ENCODE results near the gene PACS1. TPM values are rescaled to one million over a fixed set of nuclear protein-coding genes. Genes with fewer than 3 reads are reported as not detected.

PACS1 gene
- total RNA-seq, 1 experiment from 2014 or later: 4.2 TPM

GRCh38 chr11:66282468-66283455 is 212.7 kb downstream of the PACS1 start:
- in situ Hi-C loops (cut with HindIII; ENCODE audit: low pct_unique_long_range_greater_than_20kb, low sequenced_read_pairs): no loop called here
- DNase-seq (ENCODE audit: low read depth): peak; percentile 86

- DNase-seq (ENCODE audit: low read depth): no peak
- in situ Hi-C loops (cut with HindIII; ENCODE audit: low pct_unique_long_range_greater_than_20kb, low sequenced_read_pairs): no loop called here
These were observed 213.5 kb downstream of the PACS1 start for GRCh38 chr11:66283461-66284105.

GRCh38 chr11:66284526-66285078 is 214.5 kb downstream of the PACS1 start:
- DNase-seq (ENCODE audit: low read depth): no peak
- in situ Hi-C loops (cut with HindIII; ENCODE audit: low pct_unique_long_range_greater_than_20kb, low sequenced_read_pairs): no loop called here

GRCh38 chr11:66285250-66285947 is 215.3 kb downstream of the PACS1 start:
- in situ Hi-C loops (cut with HindIII; ENCODE audit: low pct_unique_long_range_greater_than_20kb, low sequenced_read_pairs): no loop called here

DNA sequence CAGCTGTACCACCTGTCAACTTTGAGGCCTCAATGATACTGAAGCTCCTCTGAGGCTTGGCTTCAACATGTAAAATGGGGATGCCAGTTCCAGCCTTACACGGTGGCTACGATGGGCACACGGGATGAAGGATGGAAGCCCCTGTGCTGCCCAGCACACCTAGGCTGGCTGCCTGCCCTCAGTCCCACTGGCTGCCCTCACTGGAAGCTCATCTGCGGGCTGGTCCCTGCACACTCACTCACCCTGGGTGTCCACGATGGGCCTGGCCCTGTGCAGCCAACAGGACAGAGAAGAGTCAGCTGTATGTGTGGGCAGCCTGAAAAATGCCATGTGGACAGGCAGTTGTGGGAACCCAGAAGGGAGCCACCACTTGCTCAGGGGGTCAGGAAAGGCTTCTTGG is 216.6 kb downstream of the PACS1 start:
- DNase-seq (ENCODE audit: low read depth): no peak
- in situ Hi-C loops (cut with HindIII; ENCODE audit: low pct_unique_long_range_greater_than_20kb, low sequenced_read_pairs): no loop called here

More at GRCh38 chr11:66285250-66285947, 215.3 kb downstream of the PACS1 start:
- DNase-seq (ENCODE audit: low read depth): no peak

DNA sequence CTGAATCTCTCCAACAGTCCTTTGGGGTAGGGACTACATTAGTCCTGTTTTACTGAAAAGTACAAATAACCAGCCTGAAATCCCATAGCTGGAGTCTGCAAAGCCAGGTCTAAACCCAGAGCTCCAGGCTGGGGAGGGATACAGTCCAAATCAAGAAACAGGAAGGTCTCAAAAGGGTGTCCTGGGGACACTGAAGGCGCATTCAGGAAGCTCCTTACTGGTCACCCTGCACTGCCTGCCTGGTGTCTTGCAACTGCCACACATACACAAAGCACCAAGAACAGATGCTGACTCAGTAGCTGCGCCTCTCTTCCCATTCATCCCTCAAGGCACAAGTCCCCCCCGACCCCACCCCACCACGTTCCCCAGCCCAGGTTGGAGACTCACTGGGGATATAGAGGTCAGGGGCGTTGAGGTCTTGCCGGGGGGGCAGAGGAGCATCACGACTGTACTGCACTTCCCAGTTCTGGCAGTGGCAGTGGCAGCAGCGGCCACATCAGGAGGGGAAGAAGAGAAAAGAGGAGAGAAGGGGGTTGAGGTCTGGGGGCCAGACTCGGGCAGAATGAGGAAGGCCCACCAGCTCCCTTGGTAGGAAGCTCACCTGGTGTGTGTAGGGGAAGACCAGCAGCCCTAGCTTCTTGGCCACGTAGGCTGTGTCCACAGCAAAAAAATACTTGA is 217.3 kb downstream of the PACS1 start:
- DNase-seq (ENCODE audit: low read depth): no peak
- in situ Hi-C loops (cut with HindIII; ENCODE audit: low pct_unique_long_range_greater_than_20kb, low sequenced_read_pairs): no loop called here

DNA sequence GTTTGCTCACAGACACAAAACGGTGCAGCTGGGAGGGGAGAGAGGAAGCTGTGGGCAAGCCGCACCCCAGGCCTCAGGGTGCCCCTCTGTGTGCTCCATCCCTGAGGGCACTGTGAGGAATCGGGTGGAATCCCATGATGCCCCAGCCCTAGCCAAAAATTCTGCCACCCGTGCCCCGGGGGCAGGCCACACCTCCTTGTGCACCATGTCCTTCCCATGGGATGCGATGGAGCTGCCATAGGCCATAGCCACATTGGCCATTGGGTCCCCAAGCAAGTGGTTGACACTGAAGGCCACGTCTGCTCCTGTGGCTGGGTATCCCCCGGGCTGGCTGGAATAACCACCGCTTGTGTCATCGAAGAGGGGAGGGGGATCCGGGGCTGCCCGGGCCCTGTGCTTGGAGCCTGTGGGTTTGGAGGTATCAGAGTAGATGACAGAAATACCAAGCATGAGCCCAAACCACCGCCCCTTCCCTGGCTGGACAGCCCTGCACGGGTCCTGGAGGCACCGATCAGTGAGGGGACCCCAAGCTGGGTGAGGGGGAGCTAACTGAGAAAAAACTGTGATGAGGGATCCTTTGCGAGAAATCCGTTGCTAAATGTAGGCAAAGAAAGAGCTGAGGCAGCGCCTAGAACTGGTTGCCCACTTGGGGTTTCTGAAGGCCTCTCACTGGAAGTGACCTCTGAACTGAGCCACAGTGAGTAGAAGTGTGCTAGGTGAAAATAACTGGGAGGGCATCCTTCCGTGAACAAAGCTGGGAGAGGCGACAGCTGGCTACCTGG is 218.0 kb downstream of the PACS1 start:
- in situ Hi-C loops (cut with HindIII; ENCODE audit: low pct_unique_long_range_greater_than_20kb, low sequenced_read_pairs): no loop called here
- DNase-seq (ENCODE audit: low read depth): no peak

DNA sequence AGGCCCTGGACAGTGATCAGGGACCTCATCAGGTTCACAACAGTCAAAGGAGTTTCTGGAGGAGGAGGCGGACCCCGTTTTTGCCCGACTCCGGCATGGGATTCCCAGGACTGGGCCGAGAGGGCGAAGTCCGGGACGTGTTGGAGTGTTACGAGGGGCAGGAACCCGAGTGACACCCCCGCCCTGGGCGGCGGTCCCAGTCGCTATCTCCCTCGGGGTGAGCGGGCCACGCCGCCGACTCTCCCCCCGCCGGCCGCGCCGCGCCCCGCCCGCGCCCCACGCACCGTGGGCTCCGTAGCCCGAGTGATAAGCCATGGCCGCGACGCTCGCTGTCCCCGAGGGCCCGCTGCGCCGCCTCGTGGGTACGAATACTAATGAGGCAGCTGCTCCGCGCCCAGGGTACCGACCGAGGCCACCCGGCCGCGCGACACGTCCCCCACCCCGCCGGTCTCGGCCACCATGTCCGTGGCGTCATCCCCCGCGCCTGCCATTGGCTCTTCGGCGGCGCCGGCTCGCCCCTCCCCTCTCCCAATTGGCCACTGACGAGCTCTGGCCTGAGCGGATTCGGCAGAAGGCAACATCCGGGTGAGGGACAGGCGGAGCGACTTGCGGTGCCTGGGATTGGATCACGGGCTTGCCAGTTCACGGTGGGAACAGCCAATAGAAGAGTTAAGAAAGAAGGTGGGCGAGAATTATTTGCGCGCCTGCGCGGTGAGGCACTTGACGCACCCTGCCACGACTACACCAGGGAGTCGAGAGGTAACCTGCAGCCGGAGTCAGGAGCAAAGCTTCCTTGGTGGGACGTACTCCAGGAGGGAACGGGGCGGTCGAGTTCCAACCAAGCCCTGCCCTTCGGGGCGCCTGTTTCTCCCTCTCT is 218.8 kb downstream of the PACS1 start, which contains the start of gene YIF1A:
Gene YIF1A (minus strand): TSS at position 473 of the 877 bp plus-strand sequence. CDS start 158 bp downstream, at position 315.
- peak; percentile 99 for DNase-seq (ENCODE audit: low read depth)
- in situ Hi-C loops (cut with HindIII; ENCODE audit: low pct_unique_long_range_greater_than_20kb, low sequenced_read_pairs): no loop called here

DNA sequence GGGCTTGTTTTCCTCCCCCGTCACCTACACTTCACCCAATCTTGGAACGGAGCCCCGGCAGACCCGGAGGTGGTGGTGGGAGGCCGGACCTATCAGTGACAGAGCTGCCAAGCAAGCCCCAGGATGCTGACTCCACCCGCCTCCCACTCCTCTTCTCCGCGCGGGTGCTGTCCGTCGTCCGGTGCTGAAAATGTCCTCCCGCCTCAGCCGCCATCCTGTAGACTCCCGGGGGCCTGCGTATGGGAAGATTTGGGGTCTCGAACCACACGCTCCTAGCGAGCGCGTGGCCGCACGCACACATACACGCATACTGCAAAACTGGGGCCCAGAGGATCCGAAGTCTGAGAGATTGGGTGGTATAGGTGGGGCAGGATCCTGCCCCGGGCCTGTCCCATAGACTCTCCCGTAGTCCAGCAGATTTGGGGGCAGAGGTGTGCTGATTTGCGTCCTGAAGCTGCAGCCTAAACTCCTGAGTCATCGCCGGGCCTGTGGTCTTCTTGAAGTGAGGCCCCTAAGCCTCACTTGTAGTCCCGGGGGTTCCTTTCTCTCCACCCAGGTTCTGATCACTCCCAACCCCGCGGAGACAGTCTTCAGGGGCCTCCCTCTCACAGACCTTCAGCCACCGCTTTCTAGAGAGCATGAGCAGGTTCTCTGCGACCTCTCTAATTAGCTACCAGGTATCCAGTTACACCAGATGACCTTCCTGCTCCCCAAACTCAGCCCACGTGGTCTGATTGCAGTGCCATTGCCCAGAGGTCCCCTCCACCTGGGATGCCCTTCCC is 219.7 kb downstream of the PACS1 start:
- no peak for DNase-seq (ENCODE audit: low read depth)
- in situ Hi-C loops (cut with HindIII; ENCODE audit: low pct_unique_long_range_greater_than_20kb, low sequenced_read_pairs): no loop called here

DNA sequence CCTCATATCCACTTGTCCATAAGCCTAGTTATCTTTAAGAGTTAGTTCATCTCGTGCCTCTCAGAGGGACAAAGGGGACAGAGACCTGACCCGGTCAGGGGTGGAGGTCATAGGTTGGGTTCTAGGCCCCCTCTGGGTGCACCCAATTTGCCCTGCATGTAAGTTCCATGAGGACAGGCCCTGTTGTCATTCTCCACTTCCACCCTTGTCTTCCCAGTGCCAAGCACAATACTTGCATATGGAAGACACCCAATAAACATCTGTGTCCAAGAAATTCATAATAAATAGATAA is 220.2 kb downstream of the PACS1 start:
- in situ Hi-C loops (cut with HindIII; ENCODE audit: low pct_unique_long_range_greater_than_20kb, low sequenced_read_pairs): no loop called here
- no peak for DNase-seq (ENCODE audit: low read depth)

DNA sequence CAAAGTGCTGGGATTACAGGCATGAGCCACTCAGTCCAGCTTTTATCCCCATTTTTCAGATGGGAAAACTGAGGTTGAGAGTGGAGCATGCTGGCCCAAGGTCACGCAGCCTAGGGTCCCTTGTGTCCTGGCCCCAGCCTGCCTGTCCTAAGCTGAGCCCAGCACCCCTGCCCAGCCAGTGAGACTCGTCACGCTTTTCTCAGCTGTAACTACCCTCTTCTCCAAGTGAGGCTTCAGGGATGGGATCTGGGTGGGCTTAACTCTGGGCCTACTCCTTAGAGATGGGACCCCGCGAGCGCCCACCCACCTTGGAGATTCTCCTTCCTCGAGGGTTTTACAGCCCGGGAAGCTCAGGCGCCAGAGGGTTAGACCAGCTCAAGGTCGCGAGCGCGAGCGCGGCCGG is 221.2 kb downstream of the PACS1 start:
- in situ Hi-C loops (cut with HindIII; ENCODE audit: low pct_unique_long_range_greater_than_20kb, low sequenced_read_pairs): no loop called here
- DNase-seq (ENCODE audit: low read depth): no peak

- DNase-seq (ENCODE audit: low read depth): no peak
- in situ Hi-C loops (cut with HindIII; ENCODE audit: low pct_unique_long_range_greater_than_20kb, low sequenced_read_pairs): no loop called here
These were observed 221.9 kb downstream of the PACS1 start, which contains the start of gene TMEM151A for GRCh38 chr11:66291706-66292542. Gene TMEM151A, plus strand, starts transcription at chr11:66291894. Its CDS starts 120 bp downstream, at chr11:66292014.

GRCh38 chr11:66292543-66293332 is 222.7 kb downstream of the PACS1 start:
- DNase-seq (ENCODE audit: low read depth): no peak
- in situ Hi-C loops (cut with HindIII; ENCODE audit: low pct_unique_long_range_greater_than_20kb, low sequenced_read_pairs): no loop called here

GRCh38 chr11:66293352-66293751 is 223.3 kb downstream of the PACS1 start:
- in situ Hi-C loops (cut with HindIII; ENCODE audit: low pct_unique_long_range_greater_than_20kb, low sequenced_read_pairs): no loop called here

More at GRCh38 chr11:66293352-66293751, 223.3 kb downstream of the PACS1 start:
- DNase-seq (ENCODE audit: low read depth): no peak

Measured in Caki2 (cell line).